ENCODE measurements around the gene CABCOCO1.
"Not testable (repeated sequence)": the region's sequence is repeated elsewhere in the genome, so short reads cannot be mapped to it uniquely, and the experiment has no call there.

The CABCOCO1 gene

DNA sequence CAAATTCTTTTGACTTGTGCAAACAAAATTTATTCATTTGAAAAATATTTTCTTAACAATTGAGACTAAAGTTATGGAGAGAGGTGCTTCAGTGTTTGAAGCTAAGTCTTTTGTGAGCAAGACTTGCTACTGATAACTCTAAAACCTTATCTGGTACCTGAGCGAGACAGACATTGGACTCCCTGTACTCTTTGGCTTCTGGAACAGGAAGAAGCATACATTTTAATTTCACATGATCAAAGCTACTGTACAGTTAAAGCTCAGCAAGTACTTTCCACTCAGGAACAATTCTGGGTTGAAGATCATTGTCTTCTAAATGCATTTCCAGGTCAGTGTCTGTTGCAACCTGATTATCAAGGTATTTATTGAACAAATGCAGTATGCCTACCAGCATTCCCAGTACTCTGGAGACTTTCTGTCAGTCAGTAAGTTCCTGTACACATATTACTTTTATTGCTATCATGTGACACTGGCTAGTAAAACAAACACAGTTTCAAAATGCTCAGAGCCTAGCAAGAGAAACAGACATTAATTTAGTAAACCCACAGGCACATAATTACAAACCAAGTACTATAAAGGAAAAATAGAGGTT lies 42.4 kb downstream of the CABCOCO1 start:
- no peak for DNase-seq
- Mint-ChIP-seq H3K27ac (no peak overlapping the region), H3K27me3 (ENCODE audit: low read depth, poor library complexity) (peaks cover 7% of the 10 kb centered on the region), H3K4me3 (no peak overlapping the region), H3K4me1 (no peaks in the 10 kb centered on the region), H3K36me3 (ENCODE audit: low read depth) (no peaks in the 10 kb centered on the region), H3K9me3 (no peaks in the 10 kb centered on the region)
- TF ChIP-seq, protein P1, sequence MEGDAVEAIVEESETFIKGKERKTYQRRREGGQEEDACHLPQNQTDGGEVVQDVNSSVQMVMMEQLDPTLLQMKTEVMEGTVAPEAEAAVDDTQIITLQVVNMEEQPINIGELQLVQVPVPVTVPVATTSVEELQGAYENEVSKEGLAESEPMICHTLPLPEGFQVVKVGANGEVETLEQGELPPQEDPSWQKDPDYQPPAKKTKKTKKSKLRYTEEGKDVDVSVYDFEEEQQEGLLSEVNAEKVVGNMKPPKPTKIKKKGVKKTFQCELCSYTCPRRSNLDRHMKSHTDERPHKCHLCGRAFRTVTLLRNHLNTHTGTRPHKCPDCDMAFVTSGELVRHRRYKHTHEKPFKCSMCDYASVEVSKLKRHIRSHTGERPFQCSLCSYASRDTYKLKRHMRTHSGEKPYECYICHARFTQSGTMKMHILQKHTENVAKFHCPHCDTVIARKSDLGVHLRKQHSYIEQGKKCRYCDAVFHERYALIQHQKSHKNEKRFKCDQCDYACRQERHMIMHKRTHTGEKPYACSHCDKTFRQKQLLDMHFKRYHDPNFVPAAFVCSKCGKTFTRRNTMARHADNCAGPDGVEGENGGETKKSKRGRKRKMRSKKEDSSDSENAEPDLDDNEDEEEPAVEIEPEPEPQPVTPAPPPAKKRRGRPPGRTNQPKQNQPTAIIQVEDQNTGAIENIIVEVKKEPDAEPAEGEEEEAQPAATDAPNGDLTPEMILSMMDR (IDR thresholded peaks at IDR 0.05): no peak

DNA sequence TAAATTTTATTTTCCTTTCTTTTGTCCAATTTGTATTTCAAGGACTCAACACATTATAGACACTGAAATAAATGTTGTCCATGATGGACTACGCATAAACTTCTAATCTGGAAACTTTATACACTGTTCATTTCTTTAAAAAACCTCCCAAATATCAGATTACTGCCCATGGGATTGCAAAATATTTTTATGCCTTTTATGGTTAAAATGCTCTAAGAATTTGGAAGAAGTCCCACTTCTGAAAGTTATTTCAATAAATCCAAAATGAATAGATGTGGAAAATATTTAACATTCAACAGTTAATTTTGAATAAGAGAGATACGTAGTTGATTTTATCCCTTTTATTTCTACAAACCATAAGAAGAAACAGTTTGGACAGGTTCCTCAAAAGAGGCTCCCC lies 46.1 kb downstream of the CABCOCO1 start:
- TF ChIP-seq, protein P1 (IDR thresholded peaks at IDR 0.05): no peak
- Mint-ChIP-seq H3K27me3 (ENCODE audit: low read depth, poor library complexity) (peaks cover 7% of the 10 kb centered on the region), H3K9me3 (no peaks in the 10 kb centered on the region), H3K36me3 (ENCODE audit: low read depth) (no peaks in the 10 kb centered on the region), H3K27ac (no peak overlapping the region), H3K4me3 (no peak overlapping the region), H3K4me1 (no peaks in the 10 kb centered on the region)
- no peak for DNase-seq

DNA sequence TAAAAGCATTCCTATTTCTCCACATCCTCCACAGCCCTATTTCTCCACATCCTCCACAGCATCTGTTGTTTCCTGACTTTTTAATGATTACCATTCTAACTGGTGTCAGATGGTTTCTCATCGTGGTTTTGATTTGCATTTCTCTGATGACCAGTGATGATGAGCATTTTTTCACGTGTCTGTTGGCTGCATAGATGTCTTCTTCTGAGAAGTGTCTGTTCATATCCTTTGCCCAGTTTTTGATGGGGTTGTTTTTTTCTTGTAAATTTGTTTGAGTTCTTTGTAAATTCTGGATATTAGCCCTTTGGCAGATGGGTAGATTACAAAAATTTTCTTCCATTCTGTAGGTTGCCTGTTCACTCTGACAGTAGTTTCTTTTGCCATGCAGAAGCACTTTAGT lies 49.4 kb downstream of the CABCOCO1 start:
- not testable (repeated sequence) for H3K27ac Mint-ChIP-seq; DNase-seq; H3K4me1 Mint-ChIP-seq; H3K36me3 Mint-ChIP-seq (ENCODE audit: low read depth); H3K27me3 Mint-ChIP-seq (ENCODE audit: low read depth, poor library complexity); H3K9me3 Mint-ChIP-seq; H3K4me3 Mint-ChIP-seq

DNA sequence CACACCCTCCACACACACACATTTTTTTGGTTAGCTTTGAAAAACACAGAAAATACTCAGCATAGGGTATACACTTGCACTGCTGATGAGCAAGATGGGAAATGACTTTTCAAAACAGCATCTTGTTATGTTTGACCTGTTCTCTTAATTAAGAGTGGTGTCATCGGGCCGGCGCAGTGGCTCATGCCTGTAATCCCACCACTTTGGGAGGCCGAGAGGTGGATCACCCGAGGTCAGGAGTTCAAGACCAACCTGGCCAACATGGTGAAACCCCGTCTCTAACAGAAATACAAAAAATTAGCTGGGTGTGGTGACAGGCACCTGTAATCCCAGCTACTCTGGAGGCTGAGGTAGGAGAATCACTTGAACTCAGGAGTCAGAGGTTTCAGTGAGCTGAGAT lies 56.7 kb downstream of the CABCOCO1 start:
- H3K27ac Mint-ChIP-seq; H3K9me3 Mint-ChIP-seq; DNase-seq; H3K4me3 Mint-ChIP-seq; H3K4me1 Mint-ChIP-seq; H3K27me3 Mint-ChIP-seq (ENCODE audit: low read depth, poor library complexity); H3K36me3 Mint-ChIP-seq (ENCODE audit: low read depth): not testable (repeated sequence)

DNA sequence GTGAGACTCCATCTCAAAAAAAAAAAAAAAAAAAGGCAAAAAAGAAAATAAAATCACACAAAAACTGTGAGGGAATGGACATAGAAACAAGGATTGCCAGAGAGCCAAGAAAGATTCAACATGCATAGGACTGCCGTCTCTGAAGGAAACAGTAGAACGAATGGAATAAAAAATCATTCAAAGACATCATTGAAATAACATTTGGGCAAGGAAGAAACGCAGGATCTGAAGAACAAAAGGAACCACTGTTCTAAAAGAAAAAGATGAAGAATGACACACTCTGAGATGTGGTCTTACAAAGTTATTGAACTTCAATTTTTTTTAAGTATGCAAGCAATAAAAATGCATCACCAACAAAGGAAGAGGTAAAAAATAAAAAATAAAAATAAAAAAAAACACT lies 57.2 kb downstream of the CABCOCO1 start:
- no peaks in the 10 kb centered on the region for H3K27me3 Mint-ChIP-seq (ENCODE audit: low read depth, poor library complexity)
- H3K4me3 Mint-ChIP-seq: no peak overlapping the region
- TF ChIP-seq, protein P1 (IDR thresholded peaks at IDR 0.05): no peak
- H3K4me1 Mint-ChIP-seq: no peaks in the 10 kb centered on the region
- no peak overlapping the region for H3K27ac Mint-ChIP-seq
- no peaks in the 10 kb centered on the region for H3K36me3 Mint-ChIP-seq (ENCODE audit: low read depth)
- H3K9me3 Mint-ChIP-seq: no peaks in the 10 kb centered on the region
- no peak for DNase-seq

DNA sequence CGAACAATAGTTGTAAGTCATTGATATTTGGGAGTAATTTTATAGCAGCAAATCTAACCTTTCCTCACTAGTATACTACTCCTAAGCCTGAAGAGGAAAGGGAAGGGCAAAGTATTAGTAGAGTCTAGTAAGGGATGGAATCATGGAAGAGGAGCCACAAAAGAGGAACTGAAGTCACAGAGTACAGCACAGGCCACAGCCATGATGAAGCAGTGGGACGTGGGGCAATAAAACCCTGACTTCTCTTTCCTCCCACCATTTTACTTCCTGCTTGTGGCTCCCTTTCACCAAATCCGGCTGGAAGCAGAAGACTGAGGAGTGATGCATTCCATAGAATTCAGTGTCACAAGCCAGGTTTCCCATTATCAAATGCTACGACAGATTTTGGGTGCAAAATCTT lies 58.7 kb downstream of the CABCOCO1 start:
- Mint-ChIP-seq H3K4me3 (no peak overlapping the region), H3K9me3 (no peaks in the 10 kb centered on the region), H3K4me1 (no peaks in the 10 kb centered on the region), H3K27ac (no peak overlapping the region), H3K36me3 (ENCODE audit: low read depth) (no peaks in the 10 kb centered on the region), H3K27me3 (ENCODE audit: low read depth, poor library complexity) (no peaks in the 10 kb centered on the region)
- TF ChIP-seq, protein P1 (IDR thresholded peaks at IDR 0.05): no peak
- no peak for DNase-seq

DNA sequence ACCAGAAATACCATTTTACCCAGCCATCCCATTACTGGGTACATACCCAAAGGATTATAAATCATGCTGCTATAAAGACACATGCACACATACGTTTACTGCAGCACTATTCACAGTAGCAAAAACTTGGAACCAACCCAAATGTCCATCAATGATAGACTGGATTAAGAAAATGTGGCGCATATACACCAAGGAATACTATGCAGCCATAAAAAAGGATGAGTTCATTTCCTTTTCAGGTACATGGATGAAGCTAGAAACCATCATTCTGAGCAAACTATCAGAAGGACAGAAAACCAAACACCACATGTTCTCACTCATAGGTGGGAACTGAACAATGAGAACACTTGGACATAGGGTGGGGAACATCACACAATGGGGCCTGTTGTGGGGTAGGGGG lies 62.5 kb downstream of the CABCOCO1 start:
- H3K9me3 Mint-ChIP-seq: peaks cover 10% of the 10 kb centered on the region
- not testable (repeated sequence) for H3K36me3 Mint-ChIP-seq (ENCODE audit: low read depth); H3K4me3 Mint-ChIP-seq; H3K27me3 Mint-ChIP-seq (ENCODE audit: low read depth, poor library complexity); H3K27ac Mint-ChIP-seq; DNase-seq; H3K4me1 Mint-ChIP-seq

Data from nephron progenitor cell (in vitro differentiated cells).